Measurements from ENCODE around the gene CLCN3.

DNA sequence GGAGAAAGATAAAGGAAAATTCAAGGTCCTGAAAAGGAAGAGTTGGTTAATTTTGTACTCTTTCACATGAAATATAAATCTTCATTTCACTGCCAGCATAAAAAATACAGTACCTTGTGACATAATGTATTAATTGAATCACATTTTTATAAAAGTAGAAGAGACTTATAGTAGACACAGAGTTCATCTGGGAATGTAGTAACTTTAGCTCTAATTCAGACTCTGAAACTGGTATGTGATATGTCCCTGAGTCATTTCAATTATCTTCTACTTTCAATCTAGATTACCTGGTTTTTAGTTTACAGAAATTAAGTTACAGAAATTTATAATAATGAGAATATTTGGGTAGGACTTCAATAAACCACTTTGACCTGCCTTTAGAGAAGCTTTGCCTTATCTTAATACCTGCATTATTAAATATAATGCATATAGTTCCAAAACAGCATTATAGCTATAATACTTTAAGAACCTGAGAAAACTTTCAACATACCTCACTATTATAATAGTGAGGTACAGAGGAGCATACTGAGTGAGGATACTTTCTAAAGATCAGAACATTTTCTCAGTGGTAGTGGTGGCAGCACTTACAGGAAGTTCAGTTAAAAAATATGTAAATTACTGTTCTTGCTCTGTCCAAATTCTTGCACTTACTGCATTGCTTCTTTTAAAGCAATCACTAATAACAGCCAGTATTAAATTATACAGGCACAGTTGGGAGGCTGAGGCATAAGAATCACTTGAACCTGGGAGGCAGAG lies 19.2 kb upstream of the CLCN3 start:
- no peak for TF ChIP-seq CTCF (IDR thresholded peaks at IDR 0.05)
- TF ChIP-seq EZH2phosphoT487 (IDR thresholded peaks at IDR 0.05) = no peak
- TF ChIP-seq EZH2 (IDR thresholded peaks at IDR 0.05) = no peak
